ENCODE measurements around the gene ACOT7. TPM values are rescaled to one million over a fixed set of nuclear protein-coding genes. Genes with fewer than 3 reads are reported as not detected.
A peak's percentile ranks its signal among the peaks of the same experiment; 100 is the strongest.

ACOT7 gene
- total and polyA plus RNA-seq, 2 of the 13 experiments (the other 11 are each of a cell fraction or from before 2014, with no cell fraction given), result 33.0 to 55.8 TPM

DNA sequence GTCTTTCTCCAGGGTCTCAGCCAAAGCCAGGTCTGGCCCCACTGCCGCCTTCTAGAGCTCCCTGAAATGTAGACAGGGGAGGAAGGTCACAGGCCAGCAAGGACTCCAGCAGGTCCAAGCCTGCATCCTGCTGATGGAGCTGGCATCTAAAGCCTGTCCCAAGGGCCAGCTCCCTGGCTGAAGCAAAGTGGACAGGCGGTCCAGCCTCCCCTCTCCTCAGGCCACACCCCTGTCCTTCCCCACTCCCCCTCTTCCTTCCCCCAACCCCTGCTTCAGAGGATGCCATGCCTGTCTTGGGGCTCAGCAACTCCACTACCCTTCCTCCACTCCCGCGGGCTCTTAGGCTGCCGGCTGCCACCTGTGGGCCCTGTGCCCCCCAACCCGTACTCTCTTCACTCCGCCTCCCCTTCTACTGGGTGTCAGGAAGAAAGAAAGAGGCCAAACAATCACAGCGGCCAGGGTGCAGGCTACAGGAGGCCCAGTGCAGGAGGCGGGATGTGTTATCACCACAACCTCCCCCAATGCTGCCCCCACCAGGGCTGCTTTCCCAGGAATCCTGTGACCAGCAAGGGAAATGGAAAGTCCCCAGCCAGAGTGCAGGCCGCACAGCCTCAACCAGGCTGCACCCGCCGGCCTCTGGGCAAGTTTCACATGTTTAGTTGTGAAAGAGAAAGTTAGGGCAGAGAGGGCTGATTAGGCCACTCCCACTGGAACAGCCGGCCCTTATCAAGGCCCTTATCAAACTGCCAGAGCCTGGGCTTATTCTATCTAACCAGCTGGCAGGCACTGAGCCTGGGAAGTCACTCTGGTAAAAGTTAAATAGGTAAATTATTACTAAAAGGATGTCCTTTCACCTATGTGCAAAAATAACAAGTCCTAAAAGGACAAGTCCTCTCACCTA is 34.1 kb downstream of the ACOT7 start (continued):
- TF ChIP-seq ZBTB49 (CRISPR knock-in tag; IDR thresholded peaks at IDR 0.05; ENCODE audit: borderline replicate concordance) (no peak), AGO2 (optimal IDR thresholded peaks at IDR 0.05; ENCODE audit: low read depth, low read length) (no peak), ZNF737 (CRISPR knock-in tag; IDR thresholded peaks at IDR 0.05; ENCODE audit: borderline replicate concordance) (no peak), ZNF772 (CRISPR knock-in tag; IDR thresholded peaks at IDR 0.05) (peak; percentile 54; the same call in 1 of the 2 replicates), CREM (IDR thresholded peaks at IDR 0.05) (no peak), CREM (CRISPR knock-in tag; IDR thresholded peaks at IDR 0.05) (no peak), ATF7-NPFF (CRISPR knock-in tag; IDR thresholded peaks at IDR 0.05; ENCODE audit: low read depth) (no peak), ATRX (CRISPR knock-in tag; IDR thresholded peaks at IDR 0.05; ENCODE audit: borderline replicate concordance) (no peak), PRDM15 (CRISPR knock-in tag; IDR thresholded peaks at IDR 0.05) (no peak), GATAD2A (CRISPR knock-in tag; IDR thresholded peaks at IDR 0.05) (peak; percentile 79), EED (CRISPR knock-in tag; IDR thresholded peaks at IDR 0.05) (no peak), ZNF678 (CRISPR knock-in tag; IDR thresholded peaks at IDR 0.05) (0 out of 2 replicates have a peak, but pooled peaks have one; percentile 58), HDAC1 (CRISPR knock-in tag; IDR thresholded peaks at IDR 0.05) (peak; percentile 73), TGIF2 (CRISPR knock-in tag; IDR thresholded peaks at IDR 0.05) (peak; percentile 68; the same call in 1 of the 2 replicates), HOXA3 (CRISPR knock-in tag; IDR thresholded peaks at IDR 0.05) (peak; percentile 48; the same call in 1 of the 2 replicates), NRL (CRISPR knock-in tag; IDR thresholded peaks at IDR 0.05; ENCODE audit: borderline replicate concordance) (no peak), SMARCC2 (IDR thresholded peaks at IDR 0.05) (no peak)
- TF ChIP-seq, protein P1, sequence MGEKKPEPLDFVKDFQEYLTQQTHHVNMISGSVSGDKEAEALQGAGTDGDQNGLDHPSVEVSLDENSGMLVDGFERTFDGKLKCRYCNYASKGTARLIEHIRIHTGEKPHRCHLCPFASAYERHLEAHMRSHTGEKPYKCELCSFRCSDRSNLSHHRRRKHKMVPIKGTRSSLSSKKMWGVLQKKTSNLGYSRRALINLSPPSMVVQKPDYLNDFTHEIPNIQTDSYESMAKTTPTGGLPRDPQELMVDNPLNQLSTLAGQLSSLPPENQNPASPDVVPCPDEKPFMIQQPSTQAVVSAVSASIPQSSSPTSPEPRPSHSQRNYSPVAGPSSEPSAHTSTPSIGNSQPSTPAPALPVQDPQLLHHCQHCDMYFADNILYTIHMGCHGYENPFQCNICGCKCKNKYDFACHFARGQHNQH (CRISPR knock-in tag; IDR thresholded peaks at IDR 0.05), result peak; percentile 55
- TF ChIP-seq, protein P2, sequence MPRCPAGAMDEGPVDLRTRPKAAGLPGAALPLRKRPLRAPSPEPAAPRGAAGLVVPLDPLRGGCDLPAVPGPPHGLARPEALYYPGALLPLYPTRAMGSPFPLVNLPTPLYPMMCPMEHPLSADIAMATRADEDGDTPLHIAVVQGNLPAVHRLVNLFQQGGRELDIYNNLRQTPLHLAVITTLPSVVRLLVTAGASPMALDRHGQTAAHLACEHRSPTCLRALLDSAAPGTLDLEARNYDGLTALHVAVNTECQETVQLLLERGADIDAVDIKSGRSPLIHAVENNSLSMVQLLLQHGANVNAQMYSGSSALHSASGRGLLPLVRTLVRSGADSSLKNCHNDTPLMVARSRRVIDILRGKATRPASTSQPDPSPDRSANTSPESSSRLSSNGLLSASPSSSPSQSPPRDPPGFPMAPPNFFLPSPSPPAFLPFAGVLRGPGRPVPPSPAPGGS (CRISPR knock-in tag; IDR thresholded peaks at IDR 0.05), result no peak
- TF ChIP-seq, protein P3, sequence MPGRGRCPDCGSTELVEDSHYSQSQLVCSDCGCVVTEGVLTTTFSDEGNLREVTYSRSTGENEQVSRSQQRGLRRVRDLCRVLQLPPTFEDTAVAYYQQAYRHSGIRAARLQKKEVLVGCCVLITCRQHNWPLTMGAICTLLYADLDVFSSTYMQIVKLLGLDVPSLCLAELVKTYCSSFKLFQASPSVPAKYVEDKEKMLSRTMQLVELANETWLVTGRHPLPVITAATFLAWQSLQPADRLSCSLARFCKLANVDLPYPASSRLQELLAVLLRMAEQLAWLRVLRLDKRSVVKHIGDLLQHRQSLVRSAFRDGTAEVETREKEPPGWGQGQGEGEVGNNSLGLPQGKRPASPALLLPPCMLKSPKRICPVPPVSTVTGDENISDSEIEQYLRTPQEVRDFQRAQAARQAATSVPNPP (CRISPR knock-in tag; IDR thresholded peaks at IDR 0.05), result no peak

Measured in HepG2 (cell line).